ENCODE results near the gene ZNF516. TPM values are rescaled to one million over a fixed set of nuclear protein-coding genes. Genes with fewer than 3 reads are reported as not detected.

The ZNF516 gene
- polyA plus RNA-seq, 3 donors, result 5.0 to 41.9 (median 8.6) TPM

GRCh38 chr18:76362676-76363075, 132.4 kb downstream of the ZNF516 start:
- Histone ChIP-seq H3K27ac (ENCODE audit: low read depth in 1 of 2, low read length in 2 of 2) (no peak overlapping the region), H3K4me2 (replicated peaks; ENCODE audit: extremely low read depth, low read length, poor library complexity, severe bottlenecking) (no peak overlapping the region), H2AFZ (ENCODE audit: insufficient read depth, low read depth, low read length, poor library complexity, severe bottlenecking) (no peak overlapping the region), H3K27me3 (ENCODE audit: control insufficient read depth in 2 of 2, insufficient read depth in 2 of 2, low read length in 2 of 2) (no peaks in the 10 kb centered on the region), H3K79me2 (ENCODE audit: insufficient read depth, low read length) (peaks cover 45% of the 10 kb centered on the region), H3K4me1 (ENCODE audit: control insufficient read depth in 1 of 2, insufficient read depth in 2 of 2, low read length in 2 of 2) (no peaks in the 10 kb centered on the region), H4K20me1 (ENCODE audit: insufficient read depth, low read length) (peaks cover 96% of the 10 kb centered on the region), H3K9ac (ENCODE audit: insufficient read depth, low read length, poor library complexity, severe bottlenecking) (no peak overlapping the region), H3K36me3 (replicated peaks in 1 of 2; ENCODE audit: control insufficient read depth in 1 of 2, insufficient read depth in 2 of 2, low read length in 2 of 2) (peaks cover 83 to 98% of the 10 kb centered on the region in 2 donors), H3K4me3 (replicated peaks in 1 of 3; ENCODE audit: low read depth in 2 of 3, low read length in 3 of 3) (no peak overlapping the region), H3K9me3 (replicated peaks in 1 of 2; ENCODE audit: control insufficient read depth in 1 of 2, insufficient read depth in 1 of 2, low read length in 2 of 2) (no peaks in the 10 kb centered on the region)
- Mint-ChIP-seq H3K36me3 (peaks cover 83 to 89% of the 10 kb centered on the region in 2 donors), H3K27me3 (ENCODE audit: low read depth in 3 of 3) (no peaks in the 10 kb centered on the region), H3K4me1 (no peaks in the 10 kb centered on the region), H3K4me3 (no peak overlapping the region), H3K27ac (no peak overlapping the region), H3K9me3 (peaks cover 0 to 1% (median 0%) of the 10 kb centered on the region in 7 donors)
- WGBS (ENCODE audit: insufficient coverage), result 100% methylated on average over 2 of the region's 7 CpGs
- intact Hi-C loops (cut with micrococcal nuclease), result no loop called here
- DNase-seq, result no peak
- TF ChIP-seq, protein P1, sequence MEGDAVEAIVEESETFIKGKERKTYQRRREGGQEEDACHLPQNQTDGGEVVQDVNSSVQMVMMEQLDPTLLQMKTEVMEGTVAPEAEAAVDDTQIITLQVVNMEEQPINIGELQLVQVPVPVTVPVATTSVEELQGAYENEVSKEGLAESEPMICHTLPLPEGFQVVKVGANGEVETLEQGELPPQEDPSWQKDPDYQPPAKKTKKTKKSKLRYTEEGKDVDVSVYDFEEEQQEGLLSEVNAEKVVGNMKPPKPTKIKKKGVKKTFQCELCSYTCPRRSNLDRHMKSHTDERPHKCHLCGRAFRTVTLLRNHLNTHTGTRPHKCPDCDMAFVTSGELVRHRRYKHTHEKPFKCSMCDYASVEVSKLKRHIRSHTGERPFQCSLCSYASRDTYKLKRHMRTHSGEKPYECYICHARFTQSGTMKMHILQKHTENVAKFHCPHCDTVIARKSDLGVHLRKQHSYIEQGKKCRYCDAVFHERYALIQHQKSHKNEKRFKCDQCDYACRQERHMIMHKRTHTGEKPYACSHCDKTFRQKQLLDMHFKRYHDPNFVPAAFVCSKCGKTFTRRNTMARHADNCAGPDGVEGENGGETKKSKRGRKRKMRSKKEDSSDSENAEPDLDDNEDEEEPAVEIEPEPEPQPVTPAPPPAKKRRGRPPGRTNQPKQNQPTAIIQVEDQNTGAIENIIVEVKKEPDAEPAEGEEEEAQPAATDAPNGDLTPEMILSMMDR (IDR thresholded peaks at IDR 0.05), result no peak

DNA sequence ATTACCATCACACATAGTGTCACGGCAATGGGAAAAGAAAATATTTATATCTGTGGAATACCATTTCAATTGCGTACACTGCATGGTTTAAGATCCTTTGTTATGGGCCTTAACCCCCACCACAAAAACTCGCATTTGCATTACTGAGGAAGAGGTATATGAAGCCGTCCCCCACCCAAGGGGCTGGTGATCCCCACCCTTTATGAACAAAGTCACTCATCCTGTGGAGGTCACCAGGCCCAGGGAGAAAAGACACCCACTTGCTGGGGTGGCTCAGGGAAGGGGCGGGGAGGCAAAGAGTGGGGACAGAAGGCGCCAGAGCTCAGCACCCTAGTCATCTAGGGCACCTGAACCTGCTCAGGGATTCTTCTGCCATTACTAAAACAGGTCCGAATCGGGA, 133.8 kb downstream of the ZNF516 start:
- TF ChIP-seq, protein P1 (IDR thresholded peaks at IDR 0.05), result no peak
- Histone ChIP-seq H3K36me3 (replicated peaks in 1 of 2; ENCODE audit: control insufficient read depth in 1 of 2, insufficient read depth in 2 of 2, low read length in 2 of 2) (peaks cover 86 to 98% of the 10 kb centered on the region in 2 donors), H3K79me2 (ENCODE audit: insufficient read depth, low read length) (peaks cover 31% of the 10 kb centered on the region), H3K27me3 (ENCODE audit: control insufficient read depth in 2 of 2, insufficient read depth in 2 of 2, low read length in 2 of 2) (no peaks in the 10 kb centered on the region), H3K4me3 (replicated peaks in 1 of 3; ENCODE audit: low read depth in 2 of 3, low read length in 3 of 3) (no peak overlapping the region), H4K20me1 (ENCODE audit: insufficient read depth, low read length) (peaks cover 94% of the 10 kb centered on the region), H2AFZ (ENCODE audit: insufficient read depth, low read depth, low read length, poor library complexity, severe bottlenecking) (no peak overlapping the region), H3K9me3 (replicated peaks in 1 of 2; ENCODE audit: control insufficient read depth in 1 of 2, insufficient read depth in 1 of 2, low read length in 2 of 2) (no peaks in the 10 kb centered on the region), H3K4me2 (replicated peaks; ENCODE audit: extremely low read depth, low read length, poor library complexity, severe bottlenecking) (no peak overlapping the region), H3K4me1 (ENCODE audit: control insufficient read depth in 1 of 2, insufficient read depth in 2 of 2, low read length in 2 of 2) (no peaks in the 10 kb centered on the region), H3K9ac (ENCODE audit: insufficient read depth, low read length, poor library complexity, severe bottlenecking) (no peak overlapping the region), H3K27ac (ENCODE audit: low read depth in 1 of 2, low read length in 2 of 2) (no peak overlapping the region)
- H3K27me3 Mint-ChIP-seq (ENCODE audit: low read depth in 3 of 3), result peaks cover 0 to 3% (median 0%) of the 10 kb centered on the region in 3 donors
- peak overlapping the region in 1 of 7 donors; percentile 50 for H3K27ac Mint-ChIP-seq
- intact Hi-C loops (cut with micrococcal nuclease), result no loop called here
- peaks cover 0 to 1% (median 0%) of the 10 kb centered on the region in 7 donors for H3K9me3 Mint-ChIP-seq
- WGBS (ENCODE audit: insufficient coverage), result 100% methylated on average over 3 of the region's 8 CpGs
- DNase-seq, result no peak
- peaks cover 87 to 92% of the 10 kb centered on the region in 2 donors for H3K36me3 Mint-ChIP-seq
- no peak overlapping the region for H3K4me3 Mint-ChIP-seq
- H3K4me1 Mint-ChIP-seq, result no peaks in the 10 kb centered on the region
